Spleen (tissue), 11 donors: Measurements from ENCODE around the gene CACNG1. TPM values are rescaled to one million over a fixed set of nuclear protein-coding genes. Genes with fewer than 3 reads are reported as not detected.

Experiments
- DNase-seq: peaks from one replicate; pipeline ENCODE4 v3.0.0-alpha.2; 2020
- H3K27ac ChIP-seq, 8 donors: fragments of 200-600 bp; sonication (generic) in 7 of 8; 1 replicate in 4 of 8; 2 replicates in 4 of 8; pipeline versions ENCODE4 v1.5.0 to v1.8.0; 2016 to 2021; ENCODE audit warnings: inconsistent platforms in 4 of 8, mild to moderate bottlenecking in 4 of 8, moderate library complexity in 1 of 8
- H3K27me3 ChIP-seq, 7 donors: fragments of 200-600 bp; sonication (generic) in 6 of 7; replicated peaks in 1 of 7; 1 replicate in 4 of 7; 2 replicates in 3 of 7; pipeline versions ENCODE4 v1.5.0 to v1.8.0; 2016 to 2021; ENCODE audit warnings: inconsistent platforms in 3 of 7, mild to moderate bottlenecking in 1 of 7
- H3K36me3 ChIP-seq, 6 donors: fragments of 200-600 bp; sonication (generic) in 5 of 6; 1 replicate in 4 of 6; 2 replicates in 2 of 6; pipeline versions ENCODE4 v1.5.0 to v1.8.0; 2016 to 2021; ENCODE audit warnings: inconsistent platforms in 2 of 6
- H3K4me1 ChIP-seq, 6 donors: fragments of 200-600 bp; sonication (generic) in 5 of 6; 1 replicate in 3 of 6; 2 replicates in 3 of 6; pipeline versions ENCODE4 v1.5.0 to v1.8.0; 2016 to 2021; ENCODE audit warnings: inconsistent platforms in 3 of 6
- H3K4me3 ChIP-seq, 8 donors: fragments of 200-600 bp; sonication (generic) in 7 of 8; 1 replicate in 4 of 8; 2 replicates in 4 of 8; pipeline versions ENCODE4 v1.5.0 to v1.8.0; 2016 to 2021; ENCODE audit warnings: inconsistent platforms in 4 of 8, mild to moderate bottlenecking in 4 of 8, moderate library complexity in 2 of 8
- H3K9me3 ChIP-seq, 8 donors: fragments of 200-600 bp; sonication (generic) in 7 of 8; 1 replicate in 4 of 8; 2 replicates in 4 of 8; pipeline versions ENCODE4 v1.5.0 to v1.8.0; 2016 to 2021; ENCODE audit warnings: inconsistent platforms in 4 of 8
- POLR2A ChIP-seq, 3 donors: fragments of 450-650 bp; IDR thresholded peaks; one replicate each; pipeline ENCODE4 v1.5.1; 2017; ENCODE audit warnings: antibody characterized with exemption in 3 of 3, mild to moderate bottlenecking in 1 of 3
- POLR2AphosphoS5 ChIP-seq, 3 donors: sonication (generic); formaldehyde crosslinking; IDR thresholded peaks; one replicate each; pipeline ENCODE4 v1.5.1; 2017; ENCODE audit warnings: antibody characterized with exemption in 3 of 3
- WGBS, 5 donors: extraction: QIAGEN DNeasy Blood & Tissue Kit in 3 of 5; methylation state at CpG; one replicate each; pipeline versions ENCODE4 v1.1.5 to v1.1.7; 2013 to 2018; 5-methylcytosine and 5-hydroxymethylcytosine counted together
- intact Hi-C: fragments of 100-400 bp; cut with DNase I; formaldehyde crosslinking; loops from one replicate; pipeline ENCODE4 v1.15.0; 2023; ENCODE audit warnings: low total_unique reads
- polyA plus RNA-seq, 3 donors: library from polyadenylated mRNA; stranded (reverse); fragments of 200-250 nt; gene quantifications; one replicate each; pipeline ENCODE4 v1.2.1, GENCODE V29; 2013
- total RNA-seq, 7 donors: library from RNA; depleted of rRNA in 3 of 7; stranded (reverse); fragments of >200 nt in 3 of 7; fragmentation: NEBNext Ultra II Directional in 4 of 7; extraction: Animal tissue kit (Norgen Biotek cat#: 25700) in 4 of 7; gene quantifications; one replicate each; pipeline versions ENCODE4 v1.1.0 to v1.2.1, GENCODE V29; 2016 to 2021
- TF ChIP-seq, protein P1 (sequence below), 11 experiments: fragments of 200-600 bp in 7 of 11; fragments of 450-650 bp in 4 of 11; sonication (generic) in 4 of 11; IDR thresholded peaks in 8 of 11; conservative IDR thresholded peaks in 3 of 11; 1 replicate in 7 of 11; 2 replicates in 4 of 11; pipeline versions ENCODE4 v1.4.0 to v1.8.0; 2016 to 2021; ENCODE audit warnings: antibody characterized with exemption in 11 of 11, inconsistent platforms in 4 of 11, mild to moderate bottlenecking in 1 of 11
- donor health status: healthy with polysubstance abuse.
- donor health status: DM: no; HTN: no; CAD: no; lungs with moderate emphysema.
- donor health status: DM: no; HTN: no; CAD: no.
- donor health status: Bipolar disorder and iron deficiency.
- donor health status: healthy.
- donor health status: DM: no; HTN: no; CAD: no.
- donor health status: DM: yes; HTN: yes; CAD: no.

Gene CACNG1
- total and polyA plus RNA-seq, 10 donors, result not detected

DNA sequence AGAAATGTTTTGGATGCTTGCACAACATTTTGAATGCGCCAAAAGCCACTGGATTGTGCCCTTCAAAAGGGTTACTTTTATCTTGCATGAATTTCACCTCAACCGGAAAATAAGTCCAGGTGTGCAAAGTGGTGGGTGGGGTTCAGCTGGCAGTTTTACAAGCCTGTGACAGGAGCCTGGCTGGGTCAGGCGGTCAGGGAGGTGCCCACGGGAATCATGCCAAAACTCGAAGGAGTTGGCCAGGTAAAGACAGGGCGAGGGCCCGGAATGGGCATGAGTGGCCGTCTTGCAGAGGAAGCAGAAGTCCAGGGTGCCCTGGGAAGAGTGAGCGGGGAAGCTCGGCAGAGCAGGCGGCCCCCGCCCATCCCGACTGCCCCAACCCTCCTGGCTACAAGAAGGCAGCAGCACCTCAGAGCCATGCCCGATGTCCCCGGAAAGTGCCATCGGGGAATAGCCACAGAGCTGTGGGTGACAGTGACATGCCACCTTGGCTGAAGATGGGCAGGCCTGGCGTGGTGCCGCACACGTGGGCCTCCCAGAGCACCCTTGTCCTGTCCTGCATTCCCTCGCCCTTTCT is 19.1 kb upstream of the CACNG1 start:
- H3K27ac ChIP-seq, result no peak overlapping the region
- no peak overlapping the region for H3K4me3 ChIP-seq
- no peaks in the 10 kb centered on the region for H3K36me3 ChIP-seq
- H3K27me3 ChIP-seq, result peaks cover 0 to 15% (median 0%) of the 10 kb centered on the region in 7 donors
- WGBS, 5 donors, result 88 to 94% (median 88%) methylated on average over 14 to 20 of the region's 20 CpGs
- no peaks in the 10 kb centered on the region for H3K4me1 ChIP-seq
- intact Hi-C loops, result no loop called here
- no peak for DNase-seq
- TF ChIP-seq POLR2AphosphoS5 (IDR thresholded peaks at IDR 0.05) (no peak), POLR2A (IDR thresholded peaks at IDR 0.05) (no peak)
- TF ChIP-seq, protein P1, sequence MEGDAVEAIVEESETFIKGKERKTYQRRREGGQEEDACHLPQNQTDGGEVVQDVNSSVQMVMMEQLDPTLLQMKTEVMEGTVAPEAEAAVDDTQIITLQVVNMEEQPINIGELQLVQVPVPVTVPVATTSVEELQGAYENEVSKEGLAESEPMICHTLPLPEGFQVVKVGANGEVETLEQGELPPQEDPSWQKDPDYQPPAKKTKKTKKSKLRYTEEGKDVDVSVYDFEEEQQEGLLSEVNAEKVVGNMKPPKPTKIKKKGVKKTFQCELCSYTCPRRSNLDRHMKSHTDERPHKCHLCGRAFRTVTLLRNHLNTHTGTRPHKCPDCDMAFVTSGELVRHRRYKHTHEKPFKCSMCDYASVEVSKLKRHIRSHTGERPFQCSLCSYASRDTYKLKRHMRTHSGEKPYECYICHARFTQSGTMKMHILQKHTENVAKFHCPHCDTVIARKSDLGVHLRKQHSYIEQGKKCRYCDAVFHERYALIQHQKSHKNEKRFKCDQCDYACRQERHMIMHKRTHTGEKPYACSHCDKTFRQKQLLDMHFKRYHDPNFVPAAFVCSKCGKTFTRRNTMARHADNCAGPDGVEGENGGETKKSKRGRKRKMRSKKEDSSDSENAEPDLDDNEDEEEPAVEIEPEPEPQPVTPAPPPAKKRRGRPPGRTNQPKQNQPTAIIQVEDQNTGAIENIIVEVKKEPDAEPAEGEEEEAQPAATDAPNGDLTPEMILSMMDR (IDR thresholded peaks at IDR 0.05 in 8 of 11, conservative IDR thresholded peaks at IDR 0.05 in 3 of 11), result no peak
- H3K9me3 ChIP-seq, result no peaks in the 10 kb centered on the region

DNA sequence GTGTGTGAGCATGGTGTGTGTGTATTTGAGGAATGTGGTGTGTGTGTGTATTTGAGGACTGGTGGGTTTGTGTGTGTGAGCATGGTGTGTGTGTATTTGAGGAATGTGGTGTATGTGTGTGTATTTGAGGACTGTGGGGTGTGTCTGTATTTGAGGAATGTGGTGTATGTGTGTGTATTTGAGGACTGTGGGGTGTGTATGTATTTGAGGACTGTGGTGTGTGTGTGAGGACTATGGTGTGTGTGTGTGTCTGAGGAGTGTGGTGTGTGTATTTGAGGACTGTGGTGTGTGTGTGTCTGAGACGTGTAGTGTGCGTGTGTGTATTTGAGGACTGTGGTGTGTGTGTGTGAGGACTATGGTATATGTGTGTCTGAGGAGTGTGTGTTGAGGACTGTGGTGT is 18.0 kb upstream of the CACNG1 start:
- no peak overlapping the region for H3K27ac ChIP-seq
- no peak for DNase-seq
- H3K4me3 ChIP-seq, result no peak overlapping the region
- H3K36me3 ChIP-seq, result no peaks in the 10 kb centered on the region
- WGBS, 5 donors, result 91 to 97% (median 94%) methylated on average over 2 of the region's 2 CpGs
- H3K27me3 ChIP-seq, result peaks cover 0 to 15% (median 0%) of the 10 kb centered on the region in 7 donors
- no peak for TF ChIP-seq POLR2AphosphoS5 (IDR thresholded peaks at IDR 0.05)
- no peak for TF ChIP-seq POLR2A (IDR thresholded peaks at IDR 0.05)
- TF ChIP-seq, protein P1 (IDR thresholded peaks at IDR 0.05 in 8 of 11, conservative IDR thresholded peaks at IDR 0.05 in 3 of 11), result no peak
- H3K4me1 ChIP-seq, result no peaks in the 10 kb centered on the region
- H3K9me3 ChIP-seq, result no peaks in the 10 kb centered on the region
- intact Hi-C loops, result no loop called here

DNA sequence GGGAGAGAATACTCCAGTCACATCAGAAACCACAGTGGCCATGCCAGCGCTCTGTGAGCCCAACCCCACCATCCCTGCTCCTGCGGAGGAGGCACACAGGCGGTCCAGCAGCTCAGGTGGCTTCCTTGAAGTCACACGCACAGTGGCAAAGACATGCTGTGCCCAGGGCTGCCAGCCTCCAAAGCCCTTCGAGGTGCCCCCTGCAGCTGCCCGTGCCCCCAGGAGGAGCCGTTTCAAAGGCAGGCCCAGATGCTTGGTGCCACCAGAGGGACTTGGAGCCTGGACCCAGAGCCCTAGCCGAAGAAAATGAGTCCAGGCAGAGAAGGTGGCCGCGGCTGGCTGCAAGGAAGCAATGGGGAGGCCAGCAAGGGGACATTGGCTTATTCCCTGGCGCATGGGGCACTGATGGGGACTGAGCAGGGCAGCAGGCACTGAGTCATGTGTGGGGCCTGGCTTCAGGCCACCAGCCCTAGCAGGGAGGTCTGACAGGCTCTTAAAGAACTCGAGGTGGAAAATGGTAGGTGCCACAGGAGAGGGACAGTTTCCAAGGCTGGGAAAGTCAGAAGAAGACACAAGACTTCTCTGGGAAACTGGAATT is 17.2 kb upstream of the CACNG1 start:
- intact Hi-C loops, result no loop called here
- TF ChIP-seq, protein P1 (IDR thresholded peaks at IDR 0.05 in 8 of 11, conservative IDR thresholded peaks at IDR 0.05 in 3 of 11), result no peak
- TF ChIP-seq POLR2AphosphoS5 (IDR thresholded peaks at IDR 0.05) (no peak), POLR2A (IDR thresholded peaks at IDR 0.05) (no peak)
- WGBS, 5 donors, result 84 to 87% (median 86%) methylated on average over 12 of the region's 12 CpGs

DNA sequence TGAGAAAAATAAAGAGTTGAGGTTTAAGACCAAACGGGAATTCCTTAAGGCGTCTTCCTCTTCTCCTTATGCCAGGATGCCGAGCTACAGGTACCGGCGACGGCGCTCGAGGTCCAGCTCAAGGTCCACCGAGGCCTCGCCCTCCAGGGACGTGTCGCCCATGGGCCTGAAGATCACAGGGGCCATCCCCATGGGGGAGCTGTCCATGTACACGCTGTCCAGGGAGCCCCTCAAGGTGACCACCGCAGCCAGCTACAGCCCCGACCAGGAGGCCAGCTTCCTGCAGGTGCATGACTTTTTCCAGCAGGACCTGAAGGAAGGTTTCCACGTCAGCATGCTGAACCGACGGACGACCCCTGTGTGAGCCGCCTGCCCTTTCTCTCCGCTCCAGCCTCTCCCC is 13.7 kb upstream of the CACNG1 start:
- intact Hi-C loops, result no loop called here
- H3K9me3 ChIP-seq, result no peaks in the 10 kb centered on the region
- H3K4me3 ChIP-seq, result no peak overlapping the region
- no peaks in the 10 kb centered on the region for H3K36me3 ChIP-seq
- H3K4me1 ChIP-seq, result no peaks in the 10 kb centered on the region
- no peak for DNase-seq
- 90 to 96% (median 92%) methylated on average over 15 to 21 of the region's 21 CpGs for WGBS, 5 donors
- peaks cover 0 to 3% (median 0%) of the 10 kb centered on the region in 7 donors for H3K27me3 ChIP-seq
- TF ChIP-seq POLR2AphosphoS5 (IDR thresholded peaks at IDR 0.05) (no peak), POLR2A (IDR thresholded peaks at IDR 0.05) (no peak)
- TF ChIP-seq, protein P1 (IDR thresholded peaks at IDR 0.05 in 8 of 11, conservative IDR thresholded peaks at IDR 0.05 in 3 of 11), result no peak
- no peak overlapping the region for H3K27ac ChIP-seq

More for the DNA sequence above, 17.2 kb upstream of the CACNG1 start:
- Histone ChIP-seq H3K27ac (no peak overlapping the region), H3K27me3 (peaks cover 0 to 15% (median 0%) of the 10 kb centered on the region in 7 donors), H3K36me3 (no peaks in the 10 kb centered on the region), H3K4me1 (no peaks in the 10 kb centered on the region), H3K9me3 (no peaks in the 10 kb centered on the region), H3K4me3 (no peak overlapping the region)
- no peak for DNase-seq
